Measurements from ENCODE around the gene GRIN3A. TPM values are rescaled to one million over a fixed set of nuclear protein-coding genes. Genes with fewer than 3 reads are reported as not detected.

Gene GRIN3A
- total and polyA plus RNA-seq, 3 donors from 2014 or later, result 0.16 to 0.79 (median 0.25) TPM

DNA sequence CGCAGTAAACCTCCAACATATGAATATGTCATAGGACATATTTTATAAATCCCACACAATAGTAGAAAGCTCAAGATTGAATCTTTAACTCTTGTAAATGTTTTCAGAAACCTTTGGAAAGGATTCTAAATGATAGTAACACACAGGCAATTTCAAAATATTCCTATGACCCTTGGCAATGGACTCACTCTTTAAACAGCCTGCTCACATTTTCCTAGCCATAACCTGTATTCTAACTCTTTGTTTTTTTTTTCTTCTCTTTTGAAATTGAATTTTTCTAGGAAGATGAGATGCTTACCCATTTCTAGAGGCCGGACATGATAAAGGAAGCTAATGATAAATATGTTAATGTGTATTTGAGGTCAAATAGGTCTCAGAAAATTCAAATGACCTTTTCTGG lies 29.6 kb downstream of the GRIN3A start:
- 87 to 93% methylated on average over 2 of the region's 2 CpGs for WGBS, 2 donors

DNA sequence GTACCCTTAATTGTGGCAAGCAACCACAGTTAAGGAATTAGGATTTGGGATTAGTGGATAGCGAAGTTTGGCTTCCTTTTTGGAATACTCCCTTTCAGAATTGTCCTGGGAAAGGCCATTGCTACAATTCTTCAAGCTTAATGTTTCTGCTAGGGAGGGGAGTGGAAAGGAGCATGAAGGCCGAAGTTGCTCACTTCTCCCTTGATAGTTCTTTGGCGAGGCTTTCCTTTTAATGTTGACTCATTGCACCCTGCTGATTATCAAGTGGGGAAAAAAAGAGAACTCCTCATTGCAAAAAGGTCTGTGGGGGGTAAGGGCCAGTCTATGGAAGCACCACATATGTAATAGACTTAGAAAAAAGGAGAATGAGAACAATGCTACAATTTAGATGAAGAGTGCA lies 30.7 kb downstream of the GRIN3A start:
- TF ChIP-seq POLR2A (IDR thresholded peaks at IDR 0.05), result no peak
- TF ChIP-seq, protein P1, sequence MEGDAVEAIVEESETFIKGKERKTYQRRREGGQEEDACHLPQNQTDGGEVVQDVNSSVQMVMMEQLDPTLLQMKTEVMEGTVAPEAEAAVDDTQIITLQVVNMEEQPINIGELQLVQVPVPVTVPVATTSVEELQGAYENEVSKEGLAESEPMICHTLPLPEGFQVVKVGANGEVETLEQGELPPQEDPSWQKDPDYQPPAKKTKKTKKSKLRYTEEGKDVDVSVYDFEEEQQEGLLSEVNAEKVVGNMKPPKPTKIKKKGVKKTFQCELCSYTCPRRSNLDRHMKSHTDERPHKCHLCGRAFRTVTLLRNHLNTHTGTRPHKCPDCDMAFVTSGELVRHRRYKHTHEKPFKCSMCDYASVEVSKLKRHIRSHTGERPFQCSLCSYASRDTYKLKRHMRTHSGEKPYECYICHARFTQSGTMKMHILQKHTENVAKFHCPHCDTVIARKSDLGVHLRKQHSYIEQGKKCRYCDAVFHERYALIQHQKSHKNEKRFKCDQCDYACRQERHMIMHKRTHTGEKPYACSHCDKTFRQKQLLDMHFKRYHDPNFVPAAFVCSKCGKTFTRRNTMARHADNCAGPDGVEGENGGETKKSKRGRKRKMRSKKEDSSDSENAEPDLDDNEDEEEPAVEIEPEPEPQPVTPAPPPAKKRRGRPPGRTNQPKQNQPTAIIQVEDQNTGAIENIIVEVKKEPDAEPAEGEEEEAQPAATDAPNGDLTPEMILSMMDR (IDR thresholded peaks at IDR 0.05), result no peak
- WGBS, 2 donors, result 40 to 68% methylated on average over 3 of the region's 3 CpGs
- Histone ChIP-seq H3K9me3 (no peaks in the 10 kb centered on the region), H3K27ac (no peak overlapping the region), H3K4me1 (no peaks in the 10 kb centered on the region), H3K27me3 (no peaks in the 10 kb centered on the region), H3K36me3 (ENCODE audit: low read depth, missing control alignments) (no peaks in the 10 kb centered on the region), H3K4me3 (no peak overlapping the region)
- DNase-seq, result no peak
- intact Hi-C loops (cut with DNase I; ENCODE audit: low total_unique reads), result no loop called here

More for the DNA sequence above, 29.6 kb downstream of the GRIN3A start:
- H3K4me3 ChIP-seq, result no peak overlapping the region
- H3K27ac ChIP-seq, result no peak overlapping the region
- no peaks in the 10 kb centered on the region for H3K9me3 ChIP-seq
- no peaks in the 10 kb centered on the region for H3K27me3 ChIP-seq
- intact Hi-C loops (cut with DNase I; ENCODE audit: low total_unique reads), result no loop called here
- H3K36me3 ChIP-seq (ENCODE audit: low read depth, missing control alignments), result no peaks in the 10 kb centered on the region
- no peaks in the 10 kb centered on the region for H3K4me1 ChIP-seq
- DNase-seq, result no peak
- TF ChIP-seq POLR2A (IDR thresholded peaks at IDR 0.05), result no peak
- TF ChIP-seq, protein P1 (IDR thresholded peaks at IDR 0.05), result no peak

DNA sequence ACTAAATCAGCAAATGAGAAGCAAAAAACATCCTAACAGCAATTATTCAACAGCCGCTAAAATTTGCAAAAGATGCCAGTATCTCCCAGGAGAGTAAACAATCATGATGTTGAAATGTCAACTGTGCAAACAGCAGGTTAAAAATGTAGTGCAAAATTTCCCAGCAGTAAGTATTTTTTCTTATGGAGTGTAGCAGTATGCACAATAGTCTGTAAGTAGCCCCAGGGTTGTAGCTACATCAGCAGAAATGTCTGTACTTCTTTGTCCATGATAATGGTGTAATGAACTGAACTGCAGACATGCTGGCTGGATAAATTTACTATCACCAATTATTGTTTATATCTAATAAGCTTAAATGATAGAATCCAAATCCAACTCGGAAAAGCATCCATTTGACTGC lies 31.4 kb downstream of the GRIN3A start:
- H3K27me3 ChIP-seq, result no peaks in the 10 kb centered on the region
- no peaks in the 10 kb centered on the region for H3K36me3 ChIP-seq (ENCODE audit: low read depth, missing control alignments)
- H3K27ac ChIP-seq, result no peak overlapping the region
- DNase-seq, result no peak
- no peaks in the 10 kb centered on the region for H3K9me3 ChIP-seq
- intact Hi-C loops (cut with DNase I; ENCODE audit: low total_unique reads), result no loop called here
- no peak for TF ChIP-seq POLR2A (IDR thresholded peaks at IDR 0.05)
- TF ChIP-seq, protein P1 (IDR thresholded peaks at IDR 0.05), result no peak
- no peaks in the 10 kb centered on the region for H3K4me1 ChIP-seq
- no peak overlapping the region for H3K4me3 ChIP-seq
- WGBS, 2 donors, result 88 to 90% methylated on average over 2 of the region's 2 CpGs

DNA sequence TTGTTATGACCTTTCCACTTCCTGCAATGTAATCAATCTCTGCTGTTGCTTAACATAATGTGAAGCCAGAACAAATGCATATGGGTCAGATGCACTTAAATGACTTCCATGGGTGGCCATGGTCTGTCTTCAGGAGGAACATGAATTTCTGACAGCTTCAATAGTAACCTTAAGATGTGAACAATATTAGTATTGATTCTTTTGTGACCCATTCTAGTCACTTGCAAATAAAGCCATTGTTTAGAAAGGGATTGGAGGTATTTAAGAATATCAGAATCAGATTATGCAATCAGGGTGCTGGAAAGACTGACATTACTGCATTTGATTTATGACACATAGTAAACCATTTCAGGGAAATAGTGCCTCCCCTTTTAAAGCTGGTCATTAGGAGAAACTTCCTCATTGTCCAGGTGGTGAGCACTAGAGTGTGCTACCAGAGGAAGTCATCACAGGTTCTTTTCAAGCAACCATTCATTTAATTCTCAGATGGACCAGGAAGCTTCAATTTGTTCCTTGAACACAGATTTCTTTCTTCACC lies 32.1 kb downstream of the GRIN3A start:
- intact Hi-C loops (cut with DNase I; ENCODE audit: low total_unique reads), result no loop called here
- no peak overlapping the region for H3K27ac ChIP-seq
- no peaks in the 10 kb centered on the region for H3K4me1 ChIP-seq
- H3K4me3 ChIP-seq, result no peak overlapping the region
- H3K9me3 ChIP-seq, result no peaks in the 10 kb centered on the region
- TF ChIP-seq, protein P1 (IDR thresholded peaks at IDR 0.05), result no peak
- no peak for TF ChIP-seq POLR2A (IDR thresholded peaks at IDR 0.05)
- no peaks in the 10 kb centered on the region for H3K27me3 ChIP-seq
- H3K36me3 ChIP-seq (ENCODE audit: low read depth, missing control alignments), result no peaks in the 10 kb centered on the region
- no peak for DNase-seq

DNA sequence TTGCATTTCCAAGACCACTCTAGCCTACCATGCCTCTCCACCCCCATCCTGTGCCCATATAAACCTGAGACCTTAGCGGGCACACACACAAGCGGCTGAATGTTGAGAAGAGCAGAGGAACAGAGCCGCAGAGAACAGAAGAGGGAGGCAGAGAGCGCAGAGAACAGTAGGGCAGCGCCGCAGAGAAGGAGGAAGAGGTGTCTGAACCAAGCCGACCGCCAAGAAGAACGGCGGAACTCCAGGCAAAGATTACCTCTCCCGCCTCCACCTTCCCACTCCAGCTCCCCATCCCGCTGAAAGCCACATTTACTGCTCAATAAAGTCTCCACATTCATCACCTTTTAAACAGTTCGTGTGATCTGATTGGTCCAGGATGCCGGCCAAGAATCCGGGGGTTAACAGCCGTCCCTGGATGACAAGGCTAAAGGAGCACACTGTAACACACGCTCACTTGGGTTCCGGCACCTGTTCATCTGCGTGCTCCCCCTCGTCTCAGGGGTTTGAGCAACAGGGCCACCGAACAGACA lies 33.2 kb downstream of the GRIN3A start:
- Histone ChIP-seq H3K4me3 (peak overlapping the region in 1 of 2 donors; percentile 24), H3K27ac (no peak overlapping the region), H3K36me3 (ENCODE audit: low read depth, missing control alignments) (no peaks in the 10 kb centered on the region), H3K27me3 (no peaks in the 10 kb centered on the region), H3K4me1 (no peaks in the 10 kb centered on the region), H3K9me3 (no peaks in the 10 kb centered on the region)
- TF ChIP-seq, protein P1 (IDR thresholded peaks at IDR 0.05), result no peak
- no peak for TF ChIP-seq POLR2A (IDR thresholded peaks at IDR 0.05)
- peak; percentile 65 for DNase-seq
- WGBS, 2 donors, result 17 to 22% methylated on average over 20 to 21 of the region's 21 CpGs
- intact Hi-C loops (cut with DNase I; ENCODE audit: low total_unique reads), result no loop called here
